Astrocyte (in vitro differentiated cells and primary cell): ENCODE data around the gene SLC15A1.

Experiments
- EZH2 ChIP-seq: IDR thresholded peaks from 2 replicates; pipeline ENCODE4 v1.6.1; 2012; ENCODE audit warnings: mild to moderate bottlenecking, low read length, inconsistent platforms; ENCODE audit not compliant: insufficient read depth
- TF ChIP-seq, protein P1 (sequence below): IDR thresholded peaks from 2 replicates; pipeline ENCODE4 v1.5.1; 2011; ENCODE audit warnings: low read depth, mild to moderate bottlenecking, inconsistent platforms, low read length, moderate library complexity; ENCODE audit not compliant: insufficient read depth

DNA sequence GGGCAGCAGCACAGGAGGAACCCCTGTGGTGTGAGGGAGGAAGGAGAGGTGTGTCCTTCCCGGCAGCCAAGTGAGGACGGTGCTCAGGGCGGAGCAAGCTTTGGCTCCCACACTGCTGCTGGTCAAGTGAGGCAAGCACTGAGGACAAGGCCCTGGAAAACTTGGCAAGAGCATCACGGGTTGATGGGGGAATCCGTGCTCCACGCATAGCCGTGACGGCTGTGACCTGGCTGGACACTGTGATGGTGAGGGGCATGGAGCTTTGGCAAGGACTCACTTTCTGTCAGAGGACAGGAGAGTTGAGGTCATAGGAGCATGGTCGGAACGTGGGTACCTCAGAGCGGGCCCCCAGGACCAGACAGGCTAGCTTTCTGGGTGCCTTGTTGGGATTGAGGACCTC, 29.0 kb upstream of the SLC15A1 start:
- TF ChIP-seq, protein P1, sequence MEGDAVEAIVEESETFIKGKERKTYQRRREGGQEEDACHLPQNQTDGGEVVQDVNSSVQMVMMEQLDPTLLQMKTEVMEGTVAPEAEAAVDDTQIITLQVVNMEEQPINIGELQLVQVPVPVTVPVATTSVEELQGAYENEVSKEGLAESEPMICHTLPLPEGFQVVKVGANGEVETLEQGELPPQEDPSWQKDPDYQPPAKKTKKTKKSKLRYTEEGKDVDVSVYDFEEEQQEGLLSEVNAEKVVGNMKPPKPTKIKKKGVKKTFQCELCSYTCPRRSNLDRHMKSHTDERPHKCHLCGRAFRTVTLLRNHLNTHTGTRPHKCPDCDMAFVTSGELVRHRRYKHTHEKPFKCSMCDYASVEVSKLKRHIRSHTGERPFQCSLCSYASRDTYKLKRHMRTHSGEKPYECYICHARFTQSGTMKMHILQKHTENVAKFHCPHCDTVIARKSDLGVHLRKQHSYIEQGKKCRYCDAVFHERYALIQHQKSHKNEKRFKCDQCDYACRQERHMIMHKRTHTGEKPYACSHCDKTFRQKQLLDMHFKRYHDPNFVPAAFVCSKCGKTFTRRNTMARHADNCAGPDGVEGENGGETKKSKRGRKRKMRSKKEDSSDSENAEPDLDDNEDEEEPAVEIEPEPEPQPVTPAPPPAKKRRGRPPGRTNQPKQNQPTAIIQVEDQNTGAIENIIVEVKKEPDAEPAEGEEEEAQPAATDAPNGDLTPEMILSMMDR: no peak
- no peak for TF ChIP-seq EZH2
